Spleen (tissue), 11 donors: ENCODE measurements around the gene NPEPL1. TPM values are rescaled to one million over a fixed set of nuclear protein-coding genes. Genes with fewer than 3 reads are reported as not detected.

Source experiments
- DNase-seq: peaks from one replicate; pipeline ENCODE4 v3.0.0-alpha.2; 2020
- H3K27ac ChIP-seq, 8 donors: fragments of 200-600 bp; sonication (generic) in 7 of 8; 1 replicate in 4 of 8; 2 replicates in 4 of 8; pipeline versions ENCODE4 v1.5.0 to v1.8.0; 2016 to 2021; ENCODE audit warnings: inconsistent platforms in 4 of 8, mild to moderate bottlenecking in 4 of 8, moderate library complexity in 1 of 8
- H3K27me3 ChIP-seq, 7 donors: fragments of 200-600 bp; sonication (generic) in 6 of 7; replicated peaks in 1 of 7; 1 replicate in 4 of 7; 2 replicates in 3 of 7; pipeline versions ENCODE4 v1.5.0 to v1.8.0; 2016 to 2021; ENCODE audit warnings: inconsistent platforms in 3 of 7, mild to moderate bottlenecking in 1 of 7
- H3K36me3 ChIP-seq, 6 donors: fragments of 200-600 bp; sonication (generic) in 5 of 6; 1 replicate in 4 of 6; 2 replicates in 2 of 6; pipeline versions ENCODE4 v1.5.0 to v1.8.0; 2016 to 2021; ENCODE audit warnings: inconsistent platforms in 2 of 6
- H3K4me1 ChIP-seq, 6 donors: fragments of 200-600 bp; sonication (generic) in 5 of 6; 1 replicate in 3 of 6; 2 replicates in 3 of 6; pipeline versions ENCODE4 v1.5.0 to v1.8.0; 2016 to 2021; ENCODE audit warnings: inconsistent platforms in 3 of 6
- H3K4me3 ChIP-seq, 8 donors: fragments of 200-600 bp; sonication (generic) in 7 of 8; 1 replicate in 4 of 8; 2 replicates in 4 of 8; pipeline versions ENCODE4 v1.5.0 to v1.8.0; 2016 to 2021; ENCODE audit warnings: inconsistent platforms in 4 of 8, mild to moderate bottlenecking in 4 of 8, moderate library complexity in 2 of 8
- H3K9me3 ChIP-seq, 8 donors: fragments of 200-600 bp; sonication (generic) in 7 of 8; 1 replicate in 4 of 8; 2 replicates in 4 of 8; pipeline versions ENCODE4 v1.5.0 to v1.8.0; 2016 to 2021; ENCODE audit warnings: inconsistent platforms in 4 of 8
- POLR2A ChIP-seq, 3 donors: fragments of 450-650 bp; IDR thresholded peaks; one replicate each; pipeline ENCODE4 v1.5.1; 2017; ENCODE audit warnings: antibody characterized with exemption in 3 of 3, mild to moderate bottlenecking in 1 of 3
- POLR2AphosphoS5 ChIP-seq, 3 donors: sonication (generic); formaldehyde crosslinking; IDR thresholded peaks; one replicate each; pipeline ENCODE4 v1.5.1; 2017; ENCODE audit warnings: antibody characterized with exemption in 3 of 3
- WGBS, 5 donors: extraction: QIAGEN DNeasy Blood & Tissue Kit in 3 of 5; methylation state at CpG; one replicate each; pipeline versions ENCODE4 v1.1.5 to v1.1.7; 2013 to 2018; 5-methylcytosine and 5-hydroxymethylcytosine counted together
- intact Hi-C: fragments of 100-400 bp; cut with DNase I; formaldehyde crosslinking; loops from one replicate; pipeline ENCODE4 v1.15.0; 2023; ENCODE audit warnings: low total_unique reads
- polyA plus RNA-seq, 3 donors: library from polyadenylated mRNA; stranded (reverse); fragments of 200-250 nt; gene quantifications; one replicate each; pipeline ENCODE4 v1.2.1, GENCODE V29; 2013
- total RNA-seq, 7 donors: library from RNA; depleted of rRNA in 3 of 7; stranded (reverse); fragments of >200 nt in 3 of 7; fragmentation: NEBNext Ultra II Directional in 4 of 7; extraction: Animal tissue kit (Norgen Biotek cat#: 25700) in 4 of 7; gene quantifications; one replicate each; pipeline versions ENCODE4 v1.1.0 to v1.2.1, GENCODE V29; 2016 to 2021
- TF ChIP-seq, protein P1 (sequence below), 11 experiments: fragments of 200-600 bp in 7 of 11; fragments of 450-650 bp in 4 of 11; sonication (generic) in 4 of 11; IDR thresholded peaks in 8 of 11; conservative IDR thresholded peaks in 3 of 11; 1 replicate in 7 of 11; 2 replicates in 4 of 11; pipeline versions ENCODE4 v1.4.0 to v1.8.0; 2016 to 2021; ENCODE audit warnings: antibody characterized with exemption in 11 of 11, inconsistent platforms in 4 of 11, mild to moderate bottlenecking in 1 of 11
- donor health status: healthy with polysubstance abuse.
- donor health status: DM: no; HTN: no; CAD: no; lungs with moderate emphysema.
- donor health status: DM: no; HTN: no; CAD: no.
- donor health status: Bipolar disorder and iron deficiency.
- donor health status: healthy.
- donor health status: DM: no; HTN: no; CAD: no.
- donor health status: DM: yes; HTN: yes; CAD: no.

NPEPL1 gene
- total and polyA plus RNA-seq, 10 donors, result 19.3 to 61.7 (median 56.2) TPM

GRCh38 chr20:58742668-58743566, 50.3 kb downstream of the NPEPL1 start:
- TF ChIP-seq, protein P1, sequence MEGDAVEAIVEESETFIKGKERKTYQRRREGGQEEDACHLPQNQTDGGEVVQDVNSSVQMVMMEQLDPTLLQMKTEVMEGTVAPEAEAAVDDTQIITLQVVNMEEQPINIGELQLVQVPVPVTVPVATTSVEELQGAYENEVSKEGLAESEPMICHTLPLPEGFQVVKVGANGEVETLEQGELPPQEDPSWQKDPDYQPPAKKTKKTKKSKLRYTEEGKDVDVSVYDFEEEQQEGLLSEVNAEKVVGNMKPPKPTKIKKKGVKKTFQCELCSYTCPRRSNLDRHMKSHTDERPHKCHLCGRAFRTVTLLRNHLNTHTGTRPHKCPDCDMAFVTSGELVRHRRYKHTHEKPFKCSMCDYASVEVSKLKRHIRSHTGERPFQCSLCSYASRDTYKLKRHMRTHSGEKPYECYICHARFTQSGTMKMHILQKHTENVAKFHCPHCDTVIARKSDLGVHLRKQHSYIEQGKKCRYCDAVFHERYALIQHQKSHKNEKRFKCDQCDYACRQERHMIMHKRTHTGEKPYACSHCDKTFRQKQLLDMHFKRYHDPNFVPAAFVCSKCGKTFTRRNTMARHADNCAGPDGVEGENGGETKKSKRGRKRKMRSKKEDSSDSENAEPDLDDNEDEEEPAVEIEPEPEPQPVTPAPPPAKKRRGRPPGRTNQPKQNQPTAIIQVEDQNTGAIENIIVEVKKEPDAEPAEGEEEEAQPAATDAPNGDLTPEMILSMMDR (IDR thresholded peaks at IDR 0.05 in 8 of 11, conservative IDR thresholded peaks at IDR 0.05 in 3 of 11), result no peak
- no peak for TF ChIP-seq POLR2AphosphoS5 (IDR thresholded peaks at IDR 0.05)
- no peak for TF ChIP-seq POLR2A (IDR thresholded peaks at IDR 0.05)
- peaks cover 0 to 5% (median 0%) of the 10 kb centered on the region in 8 donors for H3K9me3 ChIP-seq
- 42 to 54% (median 50%) methylated on average over 12 to 13 of the region's 13 CpGs for WGBS, 5 donors
- H3K27me3 ChIP-seq, result peaks cover 0 to 55% (median 0%) of the 10 kb centered on the region in 7 donors
- no peak overlapping the region for H3K4me3 ChIP-seq
- no peaks in the 10 kb centered on the region for H3K36me3 ChIP-seq
- H3K27ac ChIP-seq, result no peak overlapping the region
- H3K4me1 ChIP-seq, result no peaks in the 10 kb centered on the region
- intact Hi-C loops, result no loop called here
- DNase-seq, result peak; percentile 32

DNA sequence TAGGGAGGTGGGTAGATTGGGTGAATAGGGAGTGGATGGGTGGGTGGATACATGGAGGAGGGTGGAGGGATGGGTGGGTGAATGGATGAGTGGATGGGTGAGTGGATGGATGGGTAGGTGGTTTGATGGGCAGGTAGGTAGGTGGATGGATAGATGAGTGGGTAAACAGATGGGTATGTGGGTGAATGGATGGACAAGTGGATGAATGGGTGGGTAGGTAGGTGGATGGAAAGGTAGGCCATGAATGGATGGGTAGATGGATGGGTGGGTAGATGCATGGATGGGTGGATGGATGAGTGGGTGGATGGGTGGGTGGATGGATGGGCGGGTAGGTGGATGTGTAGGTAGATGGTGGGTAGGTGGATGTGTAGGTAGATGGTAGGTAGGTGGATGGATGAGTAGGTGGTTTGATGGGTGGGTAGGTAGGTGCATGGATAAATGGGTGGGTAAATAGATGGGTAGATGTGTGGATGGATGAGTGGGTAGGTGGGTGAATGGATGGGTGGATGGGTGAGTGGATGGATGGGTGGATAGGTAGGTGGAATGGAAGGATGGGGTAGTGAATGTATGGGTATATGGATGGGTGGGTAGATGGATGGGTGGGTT, 51.4 kb downstream of the NPEPL1 start:
- TF ChIP-seq POLR2A (IDR thresholded peaks at IDR 0.05) (no peak), POLR2AphosphoS5 (IDR thresholded peaks at IDR 0.05) (no peak)
- TF ChIP-seq, protein P1 (IDR thresholded peaks at IDR 0.05 in 8 of 11, conservative IDR thresholded peaks at IDR 0.05 in 3 of 11), result no peak
- peaks cover 0 to 5% (median 0%) of the 10 kb centered on the region in 8 donors for H3K9me3 ChIP-seq
- WGBS, 5 donors, result 87 to 96% (median 93%) methylated on average over 1 of the region's 1 CpG
- no peak overlapping the region for H3K4me3 ChIP-seq
- DNase-seq, result no peak
- H3K36me3 ChIP-seq, result no peaks in the 10 kb centered on the region
- H3K27me3 ChIP-seq, result peaks cover 0 to 58% (median 0%) of the 10 kb centered on the region in 7 donors
- intact Hi-C loops, result no loop called here
- H3K4me1 ChIP-seq, result no peaks in the 10 kb centered on the region
- no peak overlapping the region for H3K27ac ChIP-seq

DNA sequence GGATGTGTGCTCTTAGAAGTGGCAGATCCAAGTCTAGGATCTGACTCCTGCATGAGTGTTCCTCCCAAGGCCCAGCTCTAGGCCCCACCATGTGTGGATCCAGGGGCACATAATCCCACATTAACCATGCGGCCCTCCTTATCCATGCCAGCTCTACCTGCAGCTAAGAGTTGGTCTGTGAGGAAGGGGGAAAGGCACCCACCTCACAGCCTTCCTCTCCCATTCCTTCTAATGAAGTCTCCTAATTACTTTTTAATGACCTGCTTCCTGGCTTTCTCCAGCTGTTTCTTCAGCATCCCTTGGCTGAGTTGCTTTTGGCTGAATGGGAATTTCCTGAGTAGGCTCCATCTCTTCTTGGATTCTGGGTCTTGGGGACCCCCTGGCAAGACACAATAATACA, 52.2 kb downstream of the NPEPL1 start:
- TF ChIP-seq, protein P1 (IDR thresholded peaks at IDR 0.05 in 8 of 11, conservative IDR thresholded peaks at IDR 0.05 in 3 of 11), result no peak
- TF ChIP-seq POLR2AphosphoS5 (IDR thresholded peaks at IDR 0.05) (no peak), POLR2A (IDR thresholded peaks at IDR 0.05) (no peak)
- Histone ChIP-seq H3K36me3 (no peaks in the 10 kb centered on the region), H3K27ac (no peak overlapping the region), H3K4me1 (no peaks in the 10 kb centered on the region), H3K27me3 (peaks cover 0 to 64% (median 0%) of the 10 kb centered on the region in 7 donors), H3K4me3 (no peak overlapping the region), H3K9me3 (no peaks in the 10 kb centered on the region)
- WGBS, 5 donors, result 89 to 94% (median 92%) methylated on average over 1 of the region's 1 CpG
- intact Hi-C loops, result no loop called here
- DNase-seq, result peak; percentile 10

GRCh38 chr20:58745391-58745790, 52.8 kb downstream of the NPEPL1 start:
- 78 to 100% (median 87%) methylated on average over 1 of the region's 1 CpG for WGBS, 5 donors
- H3K27ac ChIP-seq, result no peak overlapping the region
- TF ChIP-seq, protein P1 (IDR thresholded peaks at IDR 0.05 in 8 of 11, conservative IDR thresholded peaks at IDR 0.05 in 3 of 11), result no peak
- TF ChIP-seq POLR2AphosphoS5 (IDR thresholded peaks at IDR 0.05) (no peak), POLR2A (IDR thresholded peaks at IDR 0.05) (no peak)
- H3K9me3 ChIP-seq, result no peaks in the 10 kb centered on the region
- H3K4me1 ChIP-seq, result no peaks in the 10 kb centered on the region
- no peaks in the 10 kb centered on the region for H3K36me3 ChIP-seq
- intact Hi-C loops, result no loop called here
- H3K27me3 ChIP-seq, result peaks cover 0 to 59% (median 0%) of the 10 kb centered on the region in 7 donors
- no peak overlapping the region for H3K4me3 ChIP-seq
- DNase-seq, result peak; percentile 53
